ENCODE results near the gene MAVS. TPM values are rescaled to one million over a fixed set of nuclear protein-coding genes. Genes with fewer than 3 reads are reported as not detected.

Gene MAVS
- total and polyA plus RNA-seq, 9 of the 15 experiments (the other 6 are each of a cell fraction or from before 2014, with no cell fraction given): 1.6 to 22.0 (median 11.3) TPM

GRCh38 chr20:3846740-3847428 is at the start of gene MAVS (continued):
- peak in 2 of 3 experiments; percentile 32 to 38; a peak in 3 of 6 replicates for TF ChIP-seq CTCF (IDR thresholded peaks at IDR 0.05 in 2 of 3, conservative IDR thresholded peaks at IDR 0.05 in 1 of 3; ENCODE audit: insufficient read depth in 2 of 3, low read depth in 1 of 3, low read length in 3 of 3)
- no peak for TF ChIP-seq ZNF174 (CRISPR knock-in tag; IDR thresholded peaks at IDR 0.05)
- peak; percentile 78 for TF ChIP-seq SUPT5H (IDR thresholded peaks at IDR 0.05)
- no peak for TF ChIP-seq ZNF695 (CRISPR knock-in tag; IDR thresholded peaks at IDR 0.05)
- no peak for TF ChIP-seq PHF21A (IDR thresholded peaks at IDR 0.05; ENCODE audit: borderline replicate concordance, low read depth)
- TF ChIP-seq ATF6 (CRISPR knock-in tag; IDR thresholded peaks at IDR 0.05): 0 out of 2 replicates have a peak, but pooled peaks have one; percentile 31
- no peak for TF ChIP-seq ARID2 (IDR thresholded peaks at IDR 0.05)
- TF ChIP-seq GTF2A2 (tag; IDR thresholded peaks at IDR 0.05): no peak
- TF ChIP-seq PCBP1 (IDR thresholded peaks at IDR 0.05; ENCODE audit: low read depth, low read length, poor library complexity, severe bottlenecking): peak; percentile 50
- TF ChIP-seq EP400 (IDR thresholded peaks at IDR 0.05): peak; percentile 80
- TF ChIP-seq GABPA (tag; conservative IDR thresholded peaks at IDR 0.05; ENCODE audit: low read depth): 0 out of 2 replicates have a peak, but pooled peaks have one; percentile 35
- TF ChIP-seq ZNF384 (IDR thresholded peaks at IDR 0.05; ENCODE audit: low read depth, low read length): no peak
- TF ChIP-seq FOXP4 (CRISPR knock-in tag; IDR thresholded peaks at IDR 0.05; ENCODE audit: borderline replicate concordance): 0 out of 2 replicates have a peak, but pooled peaks have one; percentile 49
- TF ChIP-seq ZNF717 (CRISPR knock-in tag; IDR thresholded peaks at IDR 0.05): no peak
- no peak for TF ChIP-seq NCOA1 (IDR thresholded peaks at IDR 0.05; ENCODE audit: low read depth)
- TF ChIP-seq TGIF2 (CRISPR knock-in tag; IDR thresholded peaks at IDR 0.05): peak; percentile 69; the same call in 1 of the 2 replicates
- TF ChIP-seq LEF1 (IDR thresholded peaks at IDR 0.05): no peak
- TF ChIP-seq RBM25 (IDR thresholded peaks at IDR 0.05; ENCODE audit: low read depth, low read length, severe bottlenecking): peak; percentile 90
- no peak for TF ChIP-seq HNRNPL (IDR thresholded peaks at IDR 0.05; ENCODE audit: low read depth, low read length)
